Measurements from ENCODE around the gene ANXA6. TPM values are rescaled to one million over a fixed set of nuclear protein-coding genes. Genes with fewer than 3 reads are reported as not detected.

ANXA6 gene
- total and polyA plus RNA-seq, 10 of the 15 experiments (the other 5 are each of a cell fraction or from before 2014, with no cell fraction given), result 44.0 to 571 (median 465) TPM

- no peak for TF ChIP-seq PKNOX1 (IDR thresholded peaks at IDR 0.05)
- no peak for TF ChIP-seq RUNX3 (IDR thresholded peaks at IDR 0.05; ENCODE audit: low read length)
- TF ChIP-seq SUZ12 (IDR thresholded peaks at IDR 0.05; ENCODE audit: unreplicated experiment), result no peak
- no peak for TF ChIP-seq SIX5 (IDR thresholded peaks at IDR 0.05; ENCODE audit: low read depth, low read length, severe bottlenecking)
- TF ChIP-seq, protein P1, sequence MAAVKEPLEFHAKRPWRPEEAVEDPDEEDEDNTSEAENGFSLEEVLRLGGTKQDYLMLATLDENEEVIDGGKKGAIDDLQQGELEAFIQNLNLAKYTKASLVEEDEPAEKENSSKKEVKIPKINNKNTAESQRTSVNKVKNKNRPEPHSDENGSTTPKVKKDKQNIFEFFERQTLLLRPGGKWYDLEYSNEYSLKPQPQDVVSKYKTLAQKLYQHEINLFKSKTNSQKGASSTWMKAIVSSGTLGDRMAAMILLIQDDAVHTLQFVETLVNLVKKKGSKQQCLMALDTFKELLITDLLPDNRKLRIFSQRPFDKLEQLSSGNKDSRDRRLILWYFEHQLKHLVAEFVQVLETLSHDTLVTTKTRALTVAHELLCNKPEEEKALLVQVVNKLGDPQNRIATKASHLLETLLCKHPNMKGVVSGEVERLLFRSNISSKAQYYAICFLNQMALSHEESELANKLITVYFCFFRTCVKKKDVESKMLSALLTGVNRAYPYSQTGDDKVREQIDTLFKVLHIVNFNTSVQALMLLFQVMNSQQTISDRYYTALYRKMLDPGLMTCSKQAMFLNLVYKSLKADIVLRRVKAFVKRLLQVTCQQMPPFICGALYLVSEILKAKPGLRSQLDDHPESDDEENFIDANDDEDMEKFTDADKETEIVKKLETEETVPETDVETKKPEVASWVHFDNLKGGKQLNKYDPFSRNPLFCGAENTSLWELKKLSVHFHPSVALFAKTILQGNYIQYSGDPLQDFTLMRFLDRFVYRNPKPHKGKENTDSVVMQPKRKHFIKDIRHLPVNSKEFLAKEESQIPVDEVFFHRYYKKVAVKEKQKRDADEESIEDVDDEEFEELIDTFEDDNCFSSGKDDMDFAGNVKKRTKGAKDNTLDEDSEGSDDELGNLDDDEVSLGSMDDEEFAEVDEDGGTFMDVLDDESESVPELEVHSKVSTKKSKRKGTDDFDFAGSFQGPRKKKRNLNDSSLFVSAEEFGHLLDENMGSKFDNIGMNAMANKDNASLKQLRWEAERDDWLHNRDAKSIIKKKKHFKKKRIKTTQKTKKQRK (IDR thresholded peaks at IDR 0.05; ENCODE audit: low read depth, low read length), result no peak
- TF ChIP-seq E2F8 (IDR thresholded peaks at IDR 0.05; ENCODE audit: low read depth, partially characterized antibody), result no peak
- TF ChIP-seq REST (IDR thresholded peaks at IDR 0.05; ENCODE audit: low read depth, low read length), result no peak
- TF ChIP-seq ZNF24 (IDR thresholded peaks at IDR 0.05), result no peak
- TF ChIP-seq SIN3A (IDR thresholded peaks at IDR 0.05; ENCODE audit: low read depth, low read length), result no peak
- TF ChIP-seq, protein P2, sequence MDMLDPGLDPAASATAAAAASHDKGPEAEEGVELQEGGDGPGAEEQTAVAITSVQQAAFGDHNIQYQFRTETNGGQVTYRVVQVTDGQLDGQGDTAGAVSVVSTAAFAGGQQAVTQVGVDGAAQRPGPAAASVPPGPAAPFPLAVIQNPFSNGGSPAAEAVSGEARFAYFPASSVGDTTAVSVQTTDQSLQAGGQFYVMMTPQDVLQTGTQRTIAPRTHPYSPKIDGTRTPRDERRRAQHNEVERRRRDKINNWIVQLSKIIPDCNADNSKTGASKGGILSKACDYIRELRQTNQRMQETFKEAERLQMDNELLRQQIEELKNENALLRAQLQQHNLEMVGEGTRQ (IDR thresholded peaks at IDR 0.05; ENCODE audit: borderline replicate concordance, low read depth, low read length), result no peak
- no peak for TF ChIP-seq HDAC2 (IDR thresholded peaks at IDR 0.05)
- no peak for TF ChIP-seq EP300 (IDR thresholded peaks at IDR 0.05; ENCODE audit: borderline replicate concordance in 1 of 2, control insufficient read depth in 1 of 2, low read depth in 2 of 2, low read length in 2 of 2)
- no peak for TF ChIP-seq CTCF (IDR thresholded peaks at IDR 0.05 in 2 of 3, conservative IDR thresholded peaks at IDR 0.05 in 1 of 3; ENCODE audit: control insufficient read depth in 2 of 3, extremely low read depth in 1 of 3, insufficient read depth in 1 of 3, low read depth in 3 of 3, low read length in 3 of 3)
- 0 out of 2 replicates have a peak, but pooled peaks have one; percentile 26 for TF ChIP-seq TCF3 (IDR thresholded peaks at IDR 0.05; ENCODE audit: borderline replicate concordance, insufficient read depth, low read depth, low read length)
- no peak for TF ChIP-seq TBL1XR1 (IDR thresholded peaks at IDR 0.05; ENCODE audit: low read depth, low read length)
Observed at GRCh38 chr5:151086905-151087360, 70.6 kb downstream of the ANXA6 start (continued).
